CMK (cell line): ENCODE measurements around the gene AK4.

Source experiments
- DNase-seq: peaks from one replicate; pipeline ENCODE4 v3.0.0-alpha.2; 2010; ENCODE audit warnings: low read depth

Gene AK4

GRCh38 chr1:65250826-65251225, 102.8 kb downstream of the AK4 start:
- DNase-seq, result no peak

- no peak for DNase-seq
These were observed 105.9 kb downstream of the AK4 start for GRCh38 chr1:65253800-65254319.

GRCh38 chr1:65254320-65255034, 106.5 kb downstream of the AK4 start:
- peak; percentile 63 for DNase-seq

- no peak for DNase-seq
These were observed 107.1 kb downstream of the AK4 start for GRCh38 chr1:65255035-65255655.

GRCh38 chr1:65255656-65256050, 107.7 kb downstream of the AK4 start:
- no peak for DNase-seq

- DNase-seq, result no peak
These were observed 109.1 kb downstream of the AK4 start for GRCh38 chr1:65256860-65257708.

GRCh38 chr1:65258106-65258505, 110.1 kb downstream of the AK4 start:
- DNase-seq, result no peak

GRCh38 chr1:65259816-65260215, 111.8 kb downstream of the AK4 start:
- DNase-seq, result no peak

- no peak for DNase-seq
These were observed 113.0 kb downstream of the AK4 start for GRCh38 chr1:65260851-65261473.

GRCh38 chr1:65263286-65263685, 115.3 kb downstream of the AK4 start:
- DNase-seq, result no peak

- DNase-seq, result peak; percentile 51
These were observed 116.4 kb downstream of the AK4 start for GRCh38 chr1:65264197-65264929.

- no peak for DNase-seq
These were observed 117.3 kb downstream of the AK4 start for GRCh38 chr1:65265296-65265650.

GRCh38 chr1:65265651-65266351, 117.8 kb downstream of the AK4 start:
- DNase-seq, result peak; percentile 68

GRCh38 chr1:65266476-65266875, 118.5 kb downstream of the AK4 start:
- DNase-seq, result no peak

GRCh38 chr1:65267271-65267670, 119.3 kb downstream of the AK4 start:
- no peak for DNase-seq

GRCh38 chr1:65267683-65268082, 119.7 kb downstream of the AK4 start:
- no peak for DNase-seq

- DNase-seq, result no peak
These were observed 121.6 kb downstream of the AK4 start for GRCh38 chr1:65269612-65270011.

GRCh38 chr1:65276197-65276939, 128.4 kb downstream of the AK4 start:
- DNase-seq, result no peak

- DNase-seq, result no peak
These were observed 129.8 kb downstream of the AK4 start for GRCh38 chr1:65277605-65278347.
